8988T (cell line): ENCODE data around the gene SESN1.
"Not testable (repeated sequence)": the region's sequence is repeated elsewhere in the genome, so short reads cannot be mapped to it uniquely, and the experiment has no call there.

Source experiments
- DNase-seq: peaks from one replicate; pipeline ENCODE4 v3.0.0; 2011

The SESN1 gene

GRCh38 chr6:109094416-109095035, at the start of gene SESN1:
SESN1 (minus strand) TSS chr6:109094846; CDS start chr6:109094073, 773 bp downstream.
- peak; percentile 55 for DNase-seq

DNA sequence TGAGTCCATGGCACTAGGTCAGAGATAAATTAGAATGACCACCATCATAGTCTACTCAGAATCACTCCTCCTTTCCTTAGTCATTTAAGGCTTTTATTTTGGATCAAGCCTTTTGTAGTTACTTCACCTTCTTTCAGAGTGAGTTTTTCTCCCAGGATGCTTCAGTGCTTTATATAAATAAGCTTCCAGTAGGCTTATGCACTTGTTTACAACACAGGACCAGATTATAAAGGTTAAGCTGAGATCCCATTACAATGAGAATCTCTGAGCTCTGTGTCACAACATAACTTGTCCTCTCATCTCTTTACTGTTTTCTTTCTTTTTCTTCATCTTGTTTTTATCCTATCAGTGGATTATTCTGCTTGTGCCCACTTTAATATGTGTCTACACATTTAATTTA, 48.5 kb upstream of the SESN1 start:
- no peak for DNase-seq

DNA sequence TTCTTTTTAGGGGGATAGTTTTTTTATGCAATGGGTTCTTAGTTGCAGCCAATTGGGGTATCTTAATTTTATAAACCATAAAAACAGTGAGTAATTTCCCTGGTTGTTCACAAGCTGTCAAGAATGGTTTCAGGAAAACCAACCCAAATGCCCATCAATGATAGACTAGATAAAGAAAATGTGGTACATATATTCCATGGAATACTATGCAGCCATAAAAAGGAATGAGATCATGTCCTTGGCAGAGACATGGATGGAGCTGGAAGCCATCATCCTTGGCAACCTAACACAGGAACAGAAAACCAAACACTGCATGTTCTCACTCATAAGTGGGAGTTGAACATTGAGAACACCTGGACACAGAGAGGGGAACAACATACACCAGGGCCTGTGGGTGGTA, 47.4 kb upstream of the SESN1 start:
- DNase-seq = not testable (repeated sequence)

GRCh38 chr6:109139109-109139508, 44.5 kb upstream of the SESN1 start:
- no peak for DNase-seq

DNA sequence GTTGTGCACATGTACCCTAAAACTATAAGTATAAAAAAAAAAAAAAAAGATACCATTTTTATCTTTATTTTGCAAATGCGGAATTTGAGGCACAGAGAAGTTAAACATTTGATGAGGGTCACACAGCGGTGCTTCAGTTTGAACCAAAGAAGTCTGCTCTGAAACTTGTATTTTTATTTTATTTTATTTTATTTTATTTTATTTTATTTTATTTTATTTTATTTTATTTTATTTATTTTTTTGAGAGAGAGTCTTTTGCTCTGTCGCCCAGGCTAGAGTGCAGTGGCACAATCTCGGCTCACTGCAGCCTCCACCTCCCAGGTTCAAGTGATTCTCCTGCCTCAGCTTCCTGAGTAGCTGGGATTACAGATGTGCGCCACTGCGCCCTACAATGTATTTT, 41.9 kb upstream of the SESN1 start:
- not testable (repeated sequence) for DNase-seq

GRCh38 chr6:109136039-109136438, 41.4 kb upstream of the SESN1 start:
- not testable (repeated sequence) for DNase-seq

DNA sequence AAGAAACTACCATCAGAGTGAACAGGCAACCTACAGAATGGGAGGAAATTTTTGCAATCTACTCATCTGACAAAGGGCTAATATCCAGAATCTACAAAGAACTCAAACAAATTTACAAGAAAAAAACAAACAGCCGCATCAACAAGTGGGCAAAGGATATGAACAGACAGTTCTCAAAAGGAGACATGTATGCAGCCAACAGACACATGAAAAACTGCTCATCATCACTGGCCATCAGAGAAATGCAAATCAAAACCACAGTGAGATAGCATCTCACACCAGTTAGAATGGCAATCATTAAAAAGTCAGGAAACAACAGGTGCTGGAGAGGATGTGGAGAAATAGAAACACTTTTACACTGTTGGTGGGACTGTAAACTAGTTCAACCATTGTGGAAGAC, 41.0 kb upstream of the SESN1 start:
- DNase-seq = not testable (repeated sequence)

DNA sequence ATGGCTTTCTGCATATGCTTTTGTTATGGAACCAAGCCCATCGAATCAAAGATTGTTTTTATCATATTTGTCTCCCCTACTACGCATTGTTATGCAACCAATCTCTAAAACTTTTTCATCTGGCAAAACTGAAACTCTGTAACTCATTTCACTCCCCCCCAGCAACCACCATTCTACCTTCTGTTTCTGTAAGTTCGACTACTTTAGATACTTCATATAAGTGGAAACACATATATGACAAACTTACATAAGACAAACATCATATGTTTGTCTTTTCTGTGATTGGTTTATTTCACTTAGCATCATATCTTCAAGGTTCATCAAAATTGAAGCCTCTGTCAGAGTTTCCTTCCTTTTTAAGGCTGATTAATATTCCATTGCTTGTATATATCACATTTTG, 35.4 kb upstream of the SESN1 start:
- DNase-seq = no peak

- no peak for DNase-seq
Observed at GRCh38 chr6:109125504-109125903, 30.9 kb upstream of the SESN1 start.

GRCh38 chr6:109124219-109124618, 29.6 kb upstream of the SESN1 start:
- DNase-seq = no peak

- DNase-seq = no peak
Observed at GRCh38 chr6:109121411-109121810, 26.8 kb upstream of the SESN1 start.

- no peak for DNase-seq
Observed at GRCh38 chr6:109118871-109119354, 24.3 kb upstream of the SESN1 start.

- no peak for DNase-seq
Observed at GRCh38 chr6:109118337-109118736, 23.7 kb upstream of the SESN1 start.

DNA sequence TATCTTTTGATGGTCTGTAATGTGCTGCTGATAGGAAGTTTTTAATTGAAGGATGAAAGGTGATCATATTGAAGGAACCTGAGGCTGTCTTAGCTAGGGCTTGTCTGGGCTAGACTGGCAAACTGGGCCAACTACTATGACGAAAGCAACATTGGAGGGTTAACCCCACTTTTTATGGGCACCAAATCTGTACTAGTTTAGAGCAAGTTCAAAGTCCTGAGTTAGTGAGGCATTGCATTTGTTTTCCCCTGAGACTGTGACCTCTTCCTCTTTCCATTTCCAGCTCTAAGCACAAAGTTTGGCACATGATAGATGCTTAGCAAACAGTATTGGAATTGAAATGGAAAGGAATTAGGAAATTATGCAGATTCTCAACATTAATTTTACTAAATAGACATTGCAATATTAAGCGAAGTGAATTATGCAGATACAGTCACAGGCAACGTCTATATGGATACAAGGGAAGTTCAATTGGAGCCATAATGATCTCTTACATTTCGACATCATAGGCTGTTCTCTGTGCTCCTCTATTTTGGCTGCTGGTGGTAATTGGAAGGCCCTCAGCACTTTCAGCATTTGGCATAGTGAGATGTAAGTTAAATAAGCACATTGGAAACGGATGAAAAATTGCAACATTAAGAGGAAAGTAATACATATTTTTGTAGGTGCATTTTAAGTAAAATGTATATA, 22.8 kb upstream of the SESN1 start:
- DNase-seq = no peak

GRCh38 chr6:109112663-109113062, 18.0 kb upstream of the SESN1 start:
- DNase-seq = not testable (repeated sequence)

DNA sequence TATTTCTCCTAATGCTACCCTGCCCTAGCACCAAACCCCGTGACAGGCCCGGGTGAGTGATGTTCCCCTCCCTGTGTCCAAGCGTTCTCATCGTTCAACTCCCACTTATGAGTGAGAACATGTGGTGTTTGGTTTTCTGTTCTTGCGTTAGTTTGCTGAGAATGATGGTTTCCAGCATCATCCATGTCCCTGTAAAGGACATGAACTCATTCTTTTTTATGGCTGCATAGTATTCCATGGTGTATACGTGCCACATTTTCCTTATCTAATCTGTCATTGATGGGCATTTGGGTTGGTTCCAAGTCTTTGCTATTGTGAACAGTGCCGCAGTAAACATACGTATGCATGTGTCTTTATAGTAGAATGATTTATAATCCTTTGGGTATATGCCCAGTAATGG, 15.0 kb upstream of the SESN1 start:
- not testable (repeated sequence) for DNase-seq

- DNase-seq = no peak
Observed at GRCh38 chr6:109105681-109106080, 11.0 kb upstream of the SESN1 start.

DNA sequence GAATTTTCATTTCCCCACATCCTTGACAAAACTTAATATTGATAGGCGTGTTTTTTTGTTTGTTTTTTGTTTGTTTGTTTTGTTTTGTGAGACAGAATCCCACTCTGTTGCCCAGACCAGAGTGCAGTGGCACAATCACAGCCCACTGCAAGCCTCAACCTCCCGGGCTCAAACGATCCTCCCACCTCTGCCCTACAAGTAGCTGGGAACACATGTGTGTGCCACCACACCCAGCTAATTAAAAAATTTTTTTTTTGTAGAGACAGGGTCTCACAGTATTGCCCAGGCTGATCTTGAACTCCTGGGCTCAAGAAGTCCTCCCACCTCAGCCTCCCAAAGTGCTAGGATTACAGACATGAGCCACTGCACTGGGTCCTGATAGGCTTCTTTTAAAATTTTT, 9.9 kb upstream of the SESN1 start:
- DNase-seq = no peak

DNA sequence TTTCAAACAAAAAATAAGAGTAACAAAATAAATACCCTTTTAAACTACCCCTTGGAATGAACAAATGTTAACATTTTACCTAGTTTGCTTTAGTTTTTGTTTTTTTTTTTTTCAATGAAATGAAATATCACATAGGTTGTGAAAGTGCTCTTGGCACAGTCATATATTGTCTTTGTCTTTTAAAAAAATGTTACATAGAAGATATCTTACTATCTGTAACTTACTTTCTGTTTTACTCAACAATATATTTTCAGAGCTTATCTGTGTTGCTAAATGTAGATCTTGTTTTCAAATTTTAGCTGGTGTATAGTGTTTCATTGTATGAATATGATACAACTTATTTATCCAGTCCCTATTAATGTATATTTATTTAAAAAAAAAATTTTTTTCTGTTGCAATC, 9.3 kb upstream of the SESN1 start:
- DNase-seq = no peak

- DNase-seq = no peak
Observed at GRCh38 chr6:109102762-109103161, 8.1 kb upstream of the SESN1 start.

DNA sequence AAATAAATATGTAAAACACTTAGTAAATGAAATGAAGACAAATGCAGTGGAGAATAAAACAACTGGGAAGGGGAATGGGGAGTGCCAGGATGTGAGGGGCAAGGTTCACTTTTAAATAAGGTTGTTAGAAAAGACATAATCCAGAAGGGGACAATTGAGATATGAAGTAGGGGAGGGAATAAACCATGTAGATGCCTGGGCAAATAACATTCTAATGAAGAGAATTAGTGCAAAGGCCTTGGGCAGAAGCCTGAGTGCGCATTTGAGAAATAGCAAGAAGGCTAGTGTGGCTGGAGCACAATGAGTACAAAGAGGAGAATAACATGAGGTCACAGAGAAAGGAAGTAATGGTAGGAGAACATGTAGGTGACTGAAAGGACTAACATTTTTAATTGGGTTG, 3.0 kb upstream of the SESN1 start:
- no peak for DNase-seq

DNA sequence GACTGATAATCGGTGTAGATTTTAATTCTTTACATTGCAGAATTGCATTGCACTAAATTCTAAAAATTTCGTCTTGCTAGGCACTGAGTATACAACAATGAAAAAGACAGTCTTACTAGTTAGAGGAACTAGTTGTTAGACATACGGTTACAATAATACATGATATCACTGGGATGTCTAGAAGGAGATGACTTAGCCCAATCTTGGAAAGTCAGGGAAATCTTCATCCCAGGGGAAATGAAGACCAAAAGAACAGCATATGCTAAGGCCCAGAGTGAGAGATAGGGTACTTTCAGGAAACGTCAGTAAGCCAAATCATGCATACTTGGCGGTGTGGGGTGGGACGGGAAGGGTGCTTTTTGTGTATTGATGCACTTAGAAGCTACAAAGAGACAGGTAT, 1.6 kb upstream of the SESN1 start:
- no peak for DNase-seq

GRCh38 chr6:109095835-109096084, 1.1 kb upstream of the SESN1 start:
- DNase-seq = no peak

GRCh38 chr6:109095036-109095834, 589 bp upstream of the SESN1 start, which contains the start of gene CEP57L1:
CEP57L1 (plus strand) TSS chr6:109095507; CDS start chr6:109145222, 49,715 bp downstream.
- peak; percentile 83 for DNase-seq
